HG02763 (cell line): ENCODE results near the gene ARID3A.

Source experiments
- ATAC-seq: cut with Tn5 transposase; IDR thresholded peaks from one replicate; pipeline ENCODE4 v1.9.1; 2021; ENCODE audit warnings: mild to moderate bottlenecking, moderate library complexity; ENCODE audit not compliant: unreplicated experiment

Gene ARID3A

DNA sequence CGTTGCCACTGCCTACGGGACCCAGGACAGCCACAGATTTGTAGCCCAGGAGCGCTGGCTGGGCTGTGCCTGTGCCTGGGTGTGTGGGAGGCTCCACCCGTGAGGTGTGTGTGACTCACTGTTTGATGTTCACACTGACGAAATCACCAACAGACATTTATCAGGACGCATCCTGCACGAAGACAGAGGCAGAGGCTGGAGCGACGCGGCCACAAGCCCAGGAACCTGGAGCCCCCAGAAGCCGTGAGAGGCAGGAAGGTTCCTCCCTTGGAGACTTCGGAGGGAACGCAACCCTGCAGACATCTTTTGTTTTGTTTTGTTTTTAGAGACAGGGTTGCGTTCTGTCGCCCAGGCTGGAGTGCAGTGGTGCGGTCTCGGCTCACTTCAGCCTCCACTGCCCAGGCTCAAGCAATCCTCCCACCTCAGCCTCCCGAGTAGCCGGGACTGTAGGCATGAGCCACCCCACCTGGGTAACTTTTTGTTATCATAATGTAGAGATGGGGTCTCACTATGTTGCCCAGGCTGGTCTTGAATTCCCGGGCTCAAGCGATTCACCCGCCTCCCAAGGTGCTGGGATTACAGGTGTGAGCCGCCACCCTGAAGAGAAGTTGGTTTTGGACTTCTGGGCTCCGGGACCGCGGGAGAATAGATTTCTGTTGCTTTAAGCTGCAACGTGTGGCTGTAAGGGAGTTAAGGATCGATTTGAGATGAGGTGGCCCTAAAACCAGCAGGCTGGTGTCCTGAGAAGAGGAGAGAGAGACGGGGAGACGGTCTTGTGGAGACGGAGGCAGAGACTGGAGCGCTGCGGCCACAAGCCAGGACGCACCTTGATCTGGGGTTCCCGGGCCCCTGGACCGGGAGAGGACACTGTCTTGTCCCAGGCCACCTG is 33.4 kb downstream of the ARID3A start:
- ATAC-seq: no peak

DNA sequence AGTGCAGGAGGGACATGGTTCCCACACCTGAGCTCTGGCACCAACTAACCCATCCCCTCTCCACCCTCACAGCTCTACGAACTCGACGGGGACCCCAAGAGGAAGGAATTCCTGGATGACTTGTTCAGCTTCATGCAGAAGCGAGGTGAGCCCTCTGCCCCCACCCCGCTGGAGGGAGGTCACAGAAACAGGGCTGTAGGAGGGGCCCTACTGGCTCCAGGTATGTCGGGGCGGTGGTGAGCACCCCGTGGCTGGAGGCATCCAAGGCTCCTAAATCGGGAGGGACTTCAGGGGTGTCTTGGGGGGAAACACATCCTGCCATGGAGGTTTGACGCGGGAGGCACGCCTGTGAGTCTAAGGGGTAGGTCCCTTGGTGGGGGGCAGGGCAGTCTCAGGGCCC is 34.2 kb downstream of the ARID3A start:
- ATAC-seq: no peak

DNA sequence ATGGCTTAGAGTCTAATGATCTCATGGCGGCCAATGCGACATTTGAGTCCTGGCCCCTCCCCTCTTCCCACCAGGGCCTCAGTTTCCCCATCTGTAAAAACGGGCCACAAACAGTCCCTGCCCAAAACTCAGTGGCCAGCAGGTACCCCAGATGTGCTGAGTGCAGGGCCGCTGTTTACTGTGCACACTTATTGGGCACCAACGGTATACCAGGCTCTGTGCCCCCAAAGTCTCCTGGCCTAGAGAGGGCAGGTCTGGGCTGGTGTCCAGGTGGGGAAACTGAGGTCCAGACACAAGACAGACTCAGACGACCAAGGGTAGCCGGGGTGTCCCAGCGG is 34.7 kb downstream of the ARID3A start:
- ATAC-seq: no peak

- no peak for ATAC-seq
Observed at GRCh38 chr19:961866-962620, 36.2 kb downstream of the ARID3A start.

DNA sequence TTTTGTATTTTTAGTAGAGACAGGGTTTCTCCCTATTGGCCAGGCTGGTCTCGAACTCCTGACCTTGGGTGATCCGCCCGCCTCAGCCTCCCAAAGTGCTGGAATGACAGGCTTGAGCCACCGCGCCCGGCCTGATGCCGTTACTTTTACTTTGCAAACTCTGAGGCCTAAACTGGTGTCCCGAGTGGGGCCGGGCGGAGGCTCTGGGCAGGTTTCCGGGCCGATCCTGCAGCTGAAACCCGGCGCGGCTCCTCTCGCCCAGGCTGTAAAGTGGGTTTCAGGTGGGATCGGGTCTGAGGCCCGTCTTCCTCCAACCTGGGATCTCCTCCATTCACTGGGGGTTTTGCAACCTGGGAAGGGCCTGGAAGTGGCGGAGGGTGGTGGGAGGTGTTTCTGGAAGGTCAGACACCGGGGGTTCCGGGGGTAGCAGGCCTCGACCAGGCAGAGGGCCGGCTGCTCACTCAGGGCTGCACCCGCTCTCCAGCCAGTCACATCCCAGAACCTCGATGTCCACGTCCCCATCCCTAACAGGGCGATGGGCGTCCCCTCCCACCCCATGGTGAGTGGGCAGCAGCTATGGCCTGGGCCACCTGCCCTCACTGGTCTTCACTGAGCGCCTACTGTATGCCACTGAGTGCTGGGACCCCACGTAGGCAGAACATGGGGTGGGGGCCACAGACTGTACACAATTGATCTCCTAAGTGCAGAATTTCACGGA is 37.0 kb downstream of the ARID3A start:
- ATAC-seq: no peak

- ATAC-seq: no peak
Observed at GRCh38 chr19:963486-963951, 37.7 kb downstream of the ARID3A start.

DNA sequence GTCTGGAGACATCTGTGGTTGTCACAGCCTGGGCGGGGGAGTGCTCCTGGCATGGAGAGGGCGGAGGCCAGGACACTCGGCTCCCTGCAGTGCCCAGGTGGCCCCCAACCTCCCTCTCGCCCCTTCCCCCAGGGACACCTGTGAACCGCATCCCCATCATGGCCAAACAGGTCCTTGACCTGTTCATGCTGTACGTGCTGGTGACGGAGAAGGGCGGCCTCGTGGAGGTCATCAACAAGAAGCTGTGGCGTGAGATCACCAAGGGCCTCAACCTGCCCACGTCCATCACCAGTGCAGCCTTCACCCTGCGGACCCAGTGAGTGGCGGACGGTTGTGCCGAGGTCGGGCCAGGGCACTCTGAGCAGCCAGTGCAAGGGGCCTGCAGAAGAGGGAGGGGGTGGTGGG is 38.3 kb downstream of the ARID3A start:
- ATAC-seq: no peak

- ATAC-seq: no peak
Observed at GRCh38 chr19:964761-965694, 39.2 kb downstream of the ARID3A start.

- ATAC-seq: no peak
Observed at GRCh38 chr19:966485-967088, 40.8 kb downstream of the ARID3A start.

DNA sequence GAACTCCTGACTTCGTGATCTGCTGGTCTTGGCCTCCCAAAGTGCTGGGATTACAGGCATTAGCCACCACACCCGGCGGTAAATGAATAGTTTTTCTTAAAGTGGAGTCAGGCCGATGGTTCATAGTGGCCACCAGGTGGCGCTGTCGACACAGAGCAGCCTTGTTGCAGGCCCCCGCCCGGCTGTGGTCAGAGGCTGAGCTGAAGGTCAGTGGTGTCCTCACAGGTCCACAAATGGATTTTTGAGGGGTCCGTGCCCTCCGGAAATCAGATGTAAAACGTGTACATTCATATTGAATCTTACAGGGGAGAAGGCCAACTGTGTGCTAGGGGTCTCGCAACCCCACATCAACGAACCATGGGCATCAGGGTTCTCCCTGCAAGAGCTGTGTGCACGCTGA is 44.9 kb downstream of the ARID3A start:
- no peak for ATAC-seq

DNA sequence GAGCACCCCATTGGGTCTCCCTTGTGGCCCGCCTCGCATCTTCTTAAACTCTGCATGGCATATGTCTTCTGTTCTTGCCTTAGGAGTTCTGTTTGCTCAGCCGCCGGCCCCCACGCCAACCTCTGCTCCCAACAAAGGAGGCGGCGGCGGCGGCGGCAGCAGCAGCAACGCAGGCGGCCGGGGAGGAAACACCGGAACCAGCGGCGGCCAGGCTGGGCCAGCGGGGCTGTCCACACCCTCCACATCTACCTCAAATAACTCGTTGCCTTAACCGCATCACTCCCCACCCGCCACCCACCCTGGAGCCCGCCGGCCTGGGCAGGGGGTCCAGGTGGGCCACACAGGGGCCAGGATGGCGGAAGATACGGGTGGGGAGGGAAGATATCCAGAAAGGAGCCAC is 46.0 kb downstream of the ARID3A start:
- no peak for ATAC-seq

DNA sequence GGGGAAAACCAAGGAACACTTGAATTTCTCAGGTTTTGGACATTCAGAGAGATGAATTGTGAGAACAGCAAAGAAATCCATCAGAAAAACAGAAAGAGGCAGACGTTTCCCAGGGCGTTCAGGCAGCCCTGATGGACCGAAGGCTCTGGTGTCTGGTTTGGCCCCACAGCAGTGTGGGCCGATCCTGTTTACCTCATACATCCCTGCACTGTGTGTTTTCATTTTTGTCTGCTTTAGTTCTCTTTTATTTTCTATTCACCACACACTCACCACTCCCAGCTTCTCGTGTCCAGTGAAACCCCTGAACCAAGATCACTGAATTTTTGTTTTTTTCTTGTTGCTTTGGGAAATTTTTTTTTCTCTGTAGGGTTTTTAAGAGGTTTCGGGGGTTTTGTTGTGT is 46.4 kb downstream of the ARID3A start:
- no peak for ATAC-seq

- ATAC-seq: no peak
Observed at GRCh38 chr19:973726-974563, 48.1 kb downstream of the ARID3A start.

- no peak for ATAC-seq
Observed at GRCh38 chr19:974564-975257, 48.9 kb downstream of the ARID3A start.

DNA sequence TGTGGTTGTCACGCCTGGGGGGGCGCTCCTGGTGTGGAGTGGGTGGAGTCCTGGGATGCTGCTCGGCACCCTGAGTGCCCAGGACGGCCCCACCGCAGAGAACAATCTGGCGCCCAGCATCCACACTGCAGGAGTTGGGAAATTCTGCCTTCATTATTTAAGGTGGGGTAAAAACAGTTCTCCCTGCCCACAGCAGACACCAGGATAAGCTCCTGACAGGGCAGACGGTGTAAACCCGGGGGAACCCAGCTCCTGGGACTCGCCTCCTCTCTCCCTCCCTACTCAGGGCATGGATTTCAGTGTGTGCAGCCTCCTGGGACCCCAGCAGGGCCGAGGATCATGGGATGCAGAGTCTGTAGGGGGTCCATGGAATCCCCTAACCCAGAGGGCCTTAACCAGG is 50.6 kb downstream of the ARID3A start:
- no peak for ATAC-seq

- no peak for ATAC-seq
Observed at GRCh38 chr19:977058-977464, 51.2 kb downstream of the ARID3A start.

DNA sequence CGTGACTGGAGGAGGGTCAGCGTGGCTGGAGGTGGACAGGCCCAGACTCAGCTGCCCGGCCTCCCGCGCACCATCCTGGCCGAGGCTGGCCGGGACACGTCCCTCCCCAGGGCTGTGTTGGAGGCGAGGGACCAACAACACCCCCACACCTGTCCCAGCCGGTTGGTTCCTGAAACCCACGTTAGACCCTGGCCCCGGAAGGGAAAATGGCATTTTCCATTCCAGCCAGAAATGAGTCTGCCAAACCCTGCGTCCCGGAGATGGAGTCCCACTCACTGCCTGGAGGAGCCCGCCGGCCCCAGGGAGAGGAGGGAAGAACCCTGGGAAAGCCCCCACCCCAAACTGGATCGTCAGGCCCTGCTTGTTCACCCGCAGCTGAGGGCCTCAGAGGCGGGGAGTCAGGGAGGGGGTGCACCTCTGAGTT is 53.5 kb downstream of the ARID3A start:
- ATAC-seq: no peak

- ATAC-seq: no peak
Observed at GRCh38 chr19:980133-980998, 54.5 kb downstream of the ARID3A start.
